K562 treated with DMSO at 1 percent for 24 hours (cell line): ENCODE results near the gene SCAANT1. TPM values are rescaled to one million over a fixed set of nuclear protein-coding genes. Genes with fewer than 3 reads are reported as not detected.

ENCODE experiments used
- total RNA-seq: library from RNA; unstranded; fragments of 300-600 nt; gene quantifications from 2 replicates; pipeline ENCODE4 v1.2.3, GENCODE V29; 2022; ENCODE audit warnings: low read depth; ENCODE audit not compliant: insufficient read depth

Gene SCAANT1
- not detected in 2 replicates for total RNA-seq

DNA sequence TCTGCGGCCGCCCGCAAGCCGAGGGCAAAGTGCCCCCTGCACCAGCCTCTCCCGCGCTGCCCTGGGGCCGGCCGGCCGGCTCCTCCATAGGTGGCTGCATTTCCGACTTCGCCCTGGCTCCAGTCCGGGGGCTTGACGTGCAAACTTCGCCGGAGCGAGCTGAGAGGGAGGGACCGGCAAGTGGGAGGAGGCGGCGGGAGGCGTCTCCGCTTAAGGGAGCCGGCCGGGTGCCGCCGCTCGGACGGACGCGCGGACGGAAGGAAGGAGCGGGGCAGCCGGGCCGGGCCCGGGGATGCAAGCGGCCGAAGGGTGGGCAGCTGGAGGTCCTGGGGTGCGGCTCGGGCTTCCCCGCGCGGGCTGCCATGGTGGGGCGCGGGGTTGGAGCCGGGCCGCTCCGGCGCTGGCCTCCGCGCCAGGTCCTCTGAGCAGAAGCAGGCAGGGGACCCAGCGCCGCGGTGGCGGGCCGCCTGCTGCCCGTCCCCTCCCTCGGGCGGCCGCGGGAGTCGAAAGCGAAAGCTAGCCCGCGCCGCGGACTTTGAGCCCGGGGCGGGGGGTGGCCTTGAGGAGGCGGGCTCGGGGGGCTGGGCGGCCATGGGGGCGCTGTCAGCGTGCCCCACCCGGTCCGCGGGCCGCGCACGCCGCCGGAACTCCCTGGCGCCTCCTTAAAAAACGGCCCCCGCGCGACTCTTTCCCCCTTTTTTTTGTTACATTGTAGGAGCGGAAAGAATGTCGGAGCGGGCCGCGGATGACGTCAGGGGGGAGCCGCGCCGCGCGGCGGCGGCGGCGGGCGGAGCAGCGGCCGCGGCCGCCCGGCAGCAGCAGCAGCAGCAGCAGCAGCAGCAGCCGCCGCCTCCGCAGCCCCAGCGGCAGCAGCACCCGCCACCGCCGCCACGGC lies at the start of gene SCAANT1:
Gene SCAANT1, minus strand, starts transcription at position 511 of the 895 bp plus-strand sequence.

GRCh38 chr3:63863150-63864007 lies 48.8 kb downstream of the SCAANT1 start, which contains the start of the genes ATXN7 and THOC7:
Gene ATXN7 (plus strand): TSS chr3:63863867. CDS start chr3:63912599, 48,732 bp downstream.
Gene THOC7 (minus strand): TSS chr3:63863805. CDS start chr3:63863790, 15 bp downstream.

Other genes starting within 250 kb of the SCAANT1 start
- not detected in 2 replicates for gene C3orf49, start 93.1 kb downstream of the SCAANT1 start, total RNA-seq
- gene THOC7, start 48.6 kb downstream of the SCAANT1 start, total RNA-seq, result 28.5 and 30.8 TPM in 2 replicates
- gene ATXN7, start 48.5 kb downstream of the SCAANT1 start, total RNA-seq, result 4.7 and 6.3 TPM in 2 replicates
- gene PSMD6, start 111.1 kb upstream of the SCAANT1 start, total RNA-seq, result 66.7 and 71.5 TPM in 2 replicates